Urinary bladder (tissue), 4 donors: Measurements from ENCODE around the gene KCNJ18. TPM values are rescaled to one million over a fixed set of nuclear protein-coding genes. Genes with fewer than 3 reads are reported as not detected.
"Not testable (repeated sequence)": the region's sequence is repeated elsewhere in the genome, so short reads cannot be mapped to it uniquely, and the experiment has no call there.

Source experiments
- DNase-seq: peaks from one replicate; pipeline ENCODE4 v3.0.0-alpha.2; 2015; ENCODE audit errors: extremely low spot score
- H3K27ac ChIP-seq: one replicate; pipeline ENCODE4 v1.5.1; 2013; ENCODE audit warnings: low read depth, mild to moderate bottlenecking, moderate library complexity
- H3K36me3 ChIP-seq: one replicate; pipeline ENCODE4 v1.6.1; 2013; ENCODE audit warnings: mild to moderate bottlenecking, moderate library complexity; ENCODE audit not compliant: insufficient read depth
- H3K4me1 ChIP-seq: one replicate; pipeline ENCODE4 v1.6.1; 2013; ENCODE audit warnings: mild to moderate bottlenecking, moderate library complexity; ENCODE audit not compliant: insufficient read depth
- H3K4me3 ChIP-seq: one replicate; pipeline ENCODE4 v1.5.1; 2013; ENCODE audit warnings: low read depth, low read length
- WGBS: extraction: QIAGEN DNeasy Blood & Tissue Kit; methylation state at CpG from one replicate; pipeline ENCODE4 v1.1.7; 2013; 5-methylcytosine and 5-hydroxymethylcytosine counted together
- polyA plus RNA-seq: library from polyadenylated mRNA; stranded (reverse); fragments of 200-250 nt; gene quantifications from one replicate; pipeline ENCODE4 v1.2.3, GENCODE V29; 2013
- total RNA-seq: library from RNA; depleted of rRNA; stranded (reverse); fragments of >200 nt; gene quantifications from one replicate; pipeline ENCODE4 v1.2.3, GENCODE V29; 2014
- donor health status: healthy with polysubstance abuse.
- donor health status: healthy.

Gene KCNJ18
- total and polyA plus RNA-seq, 2 donors, result not detected

GRCh38 chr17:21707711-21708611 lies 15.6 kb downstream of the KCNJ18 start:
- not testable (repeated sequence) for H3K4me1 ChIP-seq
- WGBS, result 75% methylated on average over 15 of the region's 17 CpGs

GRCh38 chr17:21708612-21709535 lies 16.6 kb downstream of the KCNJ18 start:
- not testable (repeated sequence) for H3K4me1 ChIP-seq, H3K4me3 ChIP-seq, H3K27ac ChIP-seq, DNase-seq, H3K36me3 ChIP-seq
- 84% methylated on average over 15 of the region's 15 CpGs for WGBS

More at GRCh38 chr17:21707711-21708611, 15.6 kb downstream of the KCNJ18 start:
- H3K36me3 ChIP-seq, DNase-seq, H3K27ac ChIP-seq, H3K4me3 ChIP-seq: not testable (repeated sequence)

GRCh38 chr17:21709994-21710393 lies 17.7 kb downstream of the KCNJ18 start:
- not testable (repeated sequence) for H3K4me3 ChIP-seq, H3K27ac ChIP-seq, H3K36me3 ChIP-seq, H3K4me1 ChIP-seq, DNase-seq
- 72% methylated on average over 8 of the region's 8 CpGs for WGBS

- H3K36me3 ChIP-seq, H3K4me3 ChIP-seq, DNase-seq, H3K27ac ChIP-seq, H3K4me1 ChIP-seq: not testable (repeated sequence)
- 85% methylated on average over 3 of the region's 3 CpGs for WGBS
Observed at GRCh38 chr17:21710486-21710885, 18.2 kb downstream of the KCNJ18 start.

- Histone ChIP-seq H3K36me3 (no peaks in the 10 kb centered on the region), H3K4me3 (no peak overlapping the region), H3K4me1 (no peaks in the 10 kb centered on the region), H3K27ac (no peak overlapping the region)
- no peak for DNase-seq
- WGBS, result 81% methylated on average over 12 of the region's 12 CpGs
Observed at GRCh38 chr17:21711182-21711581, 18.9 kb downstream of the KCNJ18 start.

- 68% methylated on average over 8 of the region's 8 CpGs for WGBS
- H3K4me1 ChIP-seq, DNase-seq, H3K36me3 ChIP-seq, H3K4me3 ChIP-seq, H3K27ac ChIP-seq: not testable (repeated sequence)
Observed at GRCh38 chr17:21713020-21713419, 20.7 kb downstream of the KCNJ18 start.

- H3K4me3 ChIP-seq, H3K27ac ChIP-seq, H3K4me1 ChIP-seq, H3K36me3 ChIP-seq, DNase-seq: not testable (repeated sequence)
- no CpG with 5 or more reads among the region's 3 CpGs for WGBS
Observed at GRCh38 chr17:21713631-21714030, 21.3 kb downstream of the KCNJ18 start.

GRCh38 chr17:21714676-21715075 lies 22.4 kb downstream of the KCNJ18 start:
- not testable (repeated sequence) for H3K4me1 ChIP-seq, H3K36me3 ChIP-seq, H3K27ac ChIP-seq, DNase-seq, H3K4me3 ChIP-seq
- 36% methylated on average over 3 of the region's 3 CpGs for WGBS

GRCh38 chr17:21715877-21716276 lies 23.6 kb downstream of the KCNJ18 start:
- not testable (repeated sequence) for H3K27ac ChIP-seq, H3K4me3 ChIP-seq, H3K36me3 ChIP-seq, DNase-seq, H3K4me1 ChIP-seq
- WGBS, result 68% methylated on average over 2 of the region's 3 CpGs

- not testable (repeated sequence) for H3K4me1 ChIP-seq, H3K4me3 ChIP-seq, DNase-seq, H3K27ac ChIP-seq, H3K36me3 ChIP-seq
Observed at GRCh38 chr17:21718971-21719370, 26.6 kb downstream of the KCNJ18 start.

GRCh38 chr17:21719511-21720226 lies 27.3 kb downstream of the KCNJ18 start:
- H3K27ac ChIP-seq, H3K36me3 ChIP-seq, H3K4me1 ChIP-seq, H3K4me3 ChIP-seq, DNase-seq: not testable (repeated sequence)
- 67% methylated on average over 12 of the region's 12 CpGs for whole genome bisulfite sequencing

GRCh38 chr17:21720566-21720965 lies 28.2 kb downstream of the KCNJ18 start:
- not testable (repeated sequence) for H3K36me3 ChIP-seq, H3K4me1 ChIP-seq, H3K27ac ChIP-seq, DNase-seq, H3K4me3 ChIP-seq
- 66% methylated on average over 8 of the region's 8 CpGs for WGBS

GRCh38 chr17:21722268-21722667 lies 29.9 kb downstream of the KCNJ18 start:
- H3K4me3 ChIP-seq, H3K27ac ChIP-seq, DNase-seq, H3K36me3 ChIP-seq, H3K4me1 ChIP-seq: not testable (repeated sequence)
- 60% methylated on average over 7 of the region's 7 CpGs for WGBS
